ENCODE results near the gene RPS15A. TPM values are rescaled to one million over a fixed set of nuclear protein-coding genes. Genes with fewer than 3 reads are reported as not detected.

The RPS15A gene
- total and polyA plus RNA-seq, 2 of the 8 experiments (the other 6 are each of a cell fraction or from before 2014, with no cell fraction given) = 1,784 to 5,666 TPM

DNA sequence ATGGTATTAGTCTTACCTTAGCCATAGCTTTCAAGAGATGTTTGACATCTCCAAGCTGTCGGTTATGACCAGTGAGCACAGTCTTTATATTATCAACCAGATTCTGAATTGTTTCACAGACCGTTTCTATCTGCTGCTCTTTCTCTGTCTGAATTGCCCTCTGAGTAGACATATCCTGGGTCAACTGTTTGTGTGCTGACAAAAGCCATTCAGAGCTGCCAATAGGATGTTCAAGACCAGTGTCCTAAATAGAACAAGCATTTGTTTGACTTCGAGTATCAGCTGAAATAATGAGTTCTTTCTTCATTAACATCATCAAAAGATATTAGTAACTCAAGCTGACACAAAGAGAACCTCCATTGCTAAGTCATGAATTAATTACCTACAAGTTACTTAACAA, 26.2 kb upstream of the RPS15A start (continued):
- TF ChIP-seq, protein P1, sequence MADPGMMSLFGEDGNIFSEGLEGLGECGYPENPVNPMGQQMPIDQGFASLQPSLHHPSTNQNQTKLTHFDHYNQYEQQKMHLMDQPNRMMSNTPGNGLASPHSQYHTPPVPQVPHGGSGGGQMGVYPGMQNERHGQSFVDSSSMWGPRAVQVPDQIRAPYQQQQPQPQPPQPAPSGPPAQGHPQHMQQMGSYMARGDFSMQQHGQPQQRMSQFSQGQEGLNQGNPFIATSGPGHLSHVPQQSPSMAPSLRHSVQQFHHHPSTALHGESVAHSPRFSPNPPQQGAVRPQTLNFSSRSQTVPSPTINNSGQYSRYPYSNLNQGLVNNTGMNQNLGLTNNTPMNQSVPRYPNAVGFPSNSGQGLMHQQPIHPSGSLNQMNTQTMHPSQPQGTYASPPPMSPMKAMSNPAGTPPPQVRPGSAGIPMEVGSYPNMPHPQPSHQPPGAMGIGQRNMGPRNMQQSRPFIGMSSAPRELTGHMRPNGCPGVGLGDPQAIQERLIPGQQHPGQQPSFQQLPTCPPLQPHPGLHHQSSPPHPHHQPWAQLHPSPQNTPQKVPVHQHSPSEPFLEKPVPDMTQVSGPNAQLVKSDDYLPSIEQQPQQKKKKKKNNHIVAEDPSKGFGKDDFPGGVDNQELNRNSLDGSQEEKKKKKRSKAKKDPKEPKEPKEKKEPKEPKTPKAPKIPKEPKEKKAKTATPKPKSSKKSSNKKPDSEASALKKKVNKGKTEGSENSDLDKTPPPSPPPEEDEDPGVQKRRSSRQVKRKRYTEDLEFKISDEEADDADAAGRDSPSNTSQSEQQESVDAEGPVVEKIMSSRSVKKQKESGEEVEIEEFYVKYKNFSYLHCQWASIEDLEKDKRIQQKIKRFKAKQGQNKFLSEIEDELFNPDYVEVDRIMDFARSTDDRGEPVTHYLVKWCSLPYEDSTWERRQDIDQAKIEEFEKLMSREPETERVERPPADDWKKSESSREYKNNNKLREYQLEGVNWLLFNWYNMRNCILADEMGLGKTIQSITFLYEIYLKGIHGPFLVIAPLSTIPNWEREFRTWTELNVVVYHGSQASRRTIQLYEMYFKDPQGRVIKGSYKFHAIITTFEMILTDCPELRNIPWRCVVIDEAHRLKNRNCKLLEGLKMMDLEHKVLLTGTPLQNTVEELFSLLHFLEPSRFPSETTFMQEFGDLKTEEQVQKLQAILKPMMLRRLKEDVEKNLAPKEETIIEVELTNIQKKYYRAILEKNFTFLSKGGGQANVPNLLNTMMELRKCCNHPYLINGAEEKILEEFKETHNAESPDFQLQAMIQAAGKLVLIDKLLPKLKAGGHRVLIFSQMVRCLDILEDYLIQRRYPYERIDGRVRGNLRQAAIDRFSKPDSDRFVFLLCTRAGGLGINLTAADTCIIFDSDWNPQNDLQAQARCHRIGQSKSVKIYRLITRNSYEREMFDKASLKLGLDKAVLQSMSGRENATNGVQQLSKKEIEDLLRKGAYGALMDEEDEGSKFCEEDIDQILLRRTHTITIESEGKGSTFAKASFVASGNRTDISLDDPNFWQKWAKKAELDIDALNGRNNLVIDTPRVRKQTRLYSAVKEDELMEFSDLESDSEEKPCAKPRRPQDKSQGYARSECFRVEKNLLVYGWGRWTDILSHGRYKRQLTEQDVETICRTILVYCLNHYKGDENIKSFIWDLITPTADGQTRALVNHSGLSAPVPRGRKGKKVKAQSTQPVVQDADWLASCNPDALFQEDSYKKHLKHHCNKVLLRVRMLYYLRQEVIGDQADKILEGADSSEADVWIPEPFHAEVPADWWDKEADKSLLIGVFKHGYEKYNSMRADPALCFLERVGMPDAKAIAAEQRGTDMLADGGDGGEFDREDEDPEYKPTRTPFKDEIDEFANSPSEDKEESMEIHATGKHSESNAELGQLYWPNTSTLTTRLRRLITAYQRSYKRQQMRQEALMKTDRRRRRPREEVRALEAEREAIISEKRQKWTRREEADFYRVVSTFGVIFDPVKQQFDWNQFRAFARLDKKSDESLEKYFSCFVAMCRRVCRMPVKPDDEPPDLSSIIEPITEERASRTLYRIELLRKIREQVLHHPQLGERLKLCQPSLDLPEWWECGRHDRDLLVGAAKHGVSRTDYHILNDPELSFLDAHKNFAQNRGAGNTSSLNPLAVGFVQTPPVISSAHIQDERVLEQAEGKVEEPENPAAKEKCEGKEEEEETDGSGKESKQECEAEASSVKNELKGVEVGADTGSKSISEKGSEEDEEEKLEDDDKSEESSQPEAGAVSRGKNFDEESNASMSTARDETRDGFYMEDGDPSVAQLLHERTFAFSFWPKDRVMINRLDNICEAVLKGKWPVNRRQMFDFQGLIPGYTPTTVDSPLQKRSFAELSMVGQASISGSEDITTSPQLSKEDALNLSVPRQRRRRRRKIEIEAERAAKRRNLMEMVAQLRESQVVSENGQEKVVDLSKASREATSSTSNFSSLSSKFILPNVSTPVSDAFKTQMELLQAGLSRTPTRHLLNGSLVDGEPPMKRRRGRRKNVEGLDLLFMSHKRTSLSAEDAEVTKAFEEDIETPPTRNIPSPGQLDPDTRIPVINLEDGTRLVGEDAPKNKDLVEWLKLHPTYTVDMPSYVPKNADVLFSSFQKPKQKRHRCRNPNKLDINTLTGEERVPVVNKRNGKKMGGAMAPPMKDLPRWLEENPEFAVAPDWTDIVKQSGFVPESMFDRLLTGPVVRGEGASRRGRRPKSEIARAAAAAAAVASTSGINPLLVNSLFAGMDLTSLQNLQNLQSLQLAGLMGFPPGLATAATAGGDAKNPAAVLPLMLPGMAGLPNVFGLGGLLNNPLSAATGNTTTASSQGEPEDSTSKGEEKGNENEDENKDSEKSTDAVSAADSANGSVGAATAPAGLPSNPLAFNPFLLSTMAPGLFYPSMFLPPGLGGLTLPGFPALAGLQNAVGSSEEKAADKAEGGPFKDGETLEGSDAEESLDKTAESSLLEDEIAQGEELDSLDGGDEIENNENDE (IDR thresholded peaks at IDR 0.05; ENCODE audit: insufficient replicate concordance, low read length) = no peak
- TF ChIP-seq SIN3A (conservative IDR thresholded peaks at IDR 0.05 in 1 of 2, IDR thresholded peaks at IDR 0.05 in 1 of 2; ENCODE audit: low read depth in 1 of 2, low read length in 2 of 2) = no peak
- no peak for TF ChIP-seq EP300 (IDR thresholded peaks at IDR 0.05; ENCODE audit: borderline replicate concordance in 1 of 2, low read depth in 2 of 2, low read length in 2 of 2)
